Measurements from ENCODE around the gene ARL2BP.

ARL2BP gene

GRCh38 chr16:57236022-57236350, 9.1 kb upstream of the ARL2BP start:
- no peak overlapping the region for H3K4me3 ChIP-seq (ENCODE audit: low read depth, low read length)
- no peak for DNase-seq (ENCODE audit: low read depth)
- no peak for TF ChIP-seq CTCF (conservative IDR thresholded peaks at IDR 0.05; ENCODE audit: low read depth, low read length)

- TF ChIP-seq CTCF (conservative IDR thresholded peaks at IDR 0.05; ENCODE audit: low read depth, low read length), result no peak
- no peak for DNase-seq (ENCODE audit: low read depth)
- no peak overlapping the region for H3K4me3 ChIP-seq (ENCODE audit: low read depth, low read length)
Observed at GRCh38 chr16:57238682-57239081, 6.4 kb upstream of the ARL2BP start.

DNA sequence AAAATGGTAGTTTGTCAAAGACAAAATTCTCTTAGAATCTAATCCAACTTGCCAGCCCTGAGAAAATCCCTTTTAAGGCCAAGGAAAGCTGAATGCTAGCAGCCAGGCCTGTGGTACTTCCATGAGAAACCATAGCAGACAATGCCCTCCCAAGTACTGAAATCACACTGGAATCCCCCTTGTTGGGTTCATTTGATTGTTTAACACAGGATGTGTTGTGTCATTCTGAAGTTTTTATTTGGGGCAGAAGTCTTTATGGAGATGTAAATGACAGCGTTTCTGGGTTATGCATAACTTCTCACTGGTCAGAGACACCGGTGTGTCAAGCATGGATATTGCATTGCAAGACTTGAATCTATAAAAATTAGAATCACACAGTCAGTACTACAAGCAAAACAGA, 6.0 kb upstream of the ARL2BP start:
- no peak overlapping the region for H3K4me3 ChIP-seq (ENCODE audit: low read depth, low read length)
- DNase-seq (ENCODE audit: low read depth), result no peak
- no peak for TF ChIP-seq CTCF (conservative IDR thresholded peaks at IDR 0.05; ENCODE audit: low read depth, low read length)

GRCh38 chr16:57240851-57241250, 4.2 kb upstream of the ARL2BP start:
- TF ChIP-seq CTCF (conservative IDR thresholded peaks at IDR 0.05; ENCODE audit: low read depth, low read length), result no peak

GRCh38 chr16:57242650-57243049, 2.4 kb upstream of the ARL2BP start:
- TF ChIP-seq CTCF (conservative IDR thresholded peaks at IDR 0.05; ENCODE audit: low read depth, low read length), result no peak

More at GRCh38 chr16:57240851-57241250, 4.2 kb upstream of the ARL2BP start:
- no peak overlapping the region for H3K4me3 ChIP-seq (ENCODE audit: low read depth, low read length)
- no peak for DNase-seq (ENCODE audit: low read depth)

DNA sequence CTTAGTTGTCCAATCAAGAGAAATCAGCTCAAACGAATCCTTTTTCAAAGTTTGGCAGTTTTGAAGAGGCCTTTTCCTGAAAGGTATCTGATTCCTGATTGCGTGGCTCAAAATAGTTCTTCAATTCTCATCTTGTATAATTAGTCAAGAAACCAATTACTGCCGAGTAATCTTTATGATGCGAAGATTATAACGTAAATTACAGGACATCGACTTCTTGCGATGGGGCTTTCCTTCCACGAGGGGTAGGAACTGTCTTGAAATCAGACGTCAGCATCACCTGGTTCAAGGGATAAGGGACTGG, 644 bp upstream of the ARL2BP start:
- H3K4me3 ChIP-seq (ENCODE audit: low read depth, low read length), result peak overlapping the region; percentile 79
- TF ChIP-seq CTCF (conservative IDR thresholded peaks at IDR 0.05; ENCODE audit: low read depth, low read length), result no peak

More at GRCh38 chr16:57242650-57243049, 2.4 kb upstream of the ARL2BP start:
- DNase-seq (ENCODE audit: low read depth), result no peak
- no peak overlapping the region for H3K4me3 ChIP-seq (ENCODE audit: low read depth, low read length)

DNA sequence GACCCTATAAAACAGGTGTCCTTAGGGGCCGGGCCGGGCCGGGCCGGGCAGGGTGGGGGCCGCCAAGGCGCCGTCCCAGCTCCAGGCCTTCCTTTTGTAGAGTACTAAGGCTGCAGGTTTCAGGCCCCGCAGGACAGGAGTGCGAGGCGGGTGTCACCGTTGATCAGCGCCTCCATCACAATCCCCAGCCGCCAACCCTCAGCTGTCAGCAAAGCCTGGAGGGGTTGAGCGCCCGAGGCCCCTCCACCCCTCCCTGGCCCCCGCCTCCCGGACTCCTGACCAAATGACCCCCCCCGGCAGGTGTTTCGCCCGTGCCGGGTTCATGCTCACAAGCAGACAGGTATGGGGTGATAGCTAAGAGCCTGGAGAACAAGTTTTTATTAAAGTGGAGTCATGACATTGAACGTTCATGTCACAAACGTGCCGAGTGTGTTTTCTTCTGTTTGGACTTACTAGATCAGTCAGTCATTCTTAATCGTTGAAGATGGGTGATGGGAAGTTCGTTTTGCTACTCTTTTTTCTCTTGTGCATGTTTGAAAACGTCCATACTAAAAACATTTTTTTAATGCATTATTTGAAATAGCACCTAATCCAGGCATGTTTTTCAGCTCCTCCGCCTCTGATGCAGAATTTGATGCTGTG, 534 bp downstream of the ARL2BP start:
- DNase-seq (ENCODE audit: low read depth), result peak; percentile 26
- H3K4me3 ChIP-seq (ENCODE audit: low read depth, low read length), result peak overlapping the region; percentile 79
- no peak for TF ChIP-seq CTCF (conservative IDR thresholded peaks at IDR 0.05; ENCODE audit: low read depth, low read length)

More for the DNA sequence above, 644 bp upstream of the ARL2BP start:
- DNase-seq (ENCODE audit: low read depth), result no peak

Measured in choroid plexus epithelial cell (primary cell).